GM23338 (cell line): ENCODE measurements around the gene STXBP5. TPM values are rescaled to one million over a fixed set of nuclear protein-coding genes. Genes with fewer than 3 reads are reported as not detected.

Experiments used
- ATAC-seq: fragments of 200-7000 bp; cut with Tn5 transposase; 3 replicates; pipeline ENCODE4 v1.9.1; 2020
- DNase-seq: peaks from one replicate; pipeline ENCODE4 v3.0.0-alpha.2; 2015; ENCODE audit warnings: low spot score
- H2AFZ ChIP-seq: fragments of 200-600 bp; sonication (generic); 2 replicates; pipeline ENCODE4 v1.8.0; 2016; ENCODE audit warnings: antibody characterized with exemption, mild to moderate bottlenecking, moderate library complexity
- H3F3A ChIP-seq: fragments of 200-600 bp; sonication (generic); replicated peaks from 2 replicates; pipeline ENCODE4 v1.8.0; 2017; ENCODE audit warnings: antibody characterized with exemption, mixed run types, low read depth
- H3K27ac ChIP-seq: fragments of 200-600 bp; sonication (generic); 2 replicates; pipeline ENCODE4 v1.6.1; 2016; ENCODE audit warnings: low read depth
- H3K27me3 ChIP-seq: fragments of 200-600 bp; sonication (generic); 2 replicates; pipeline ENCODE4 v1.8.0; 2016; ENCODE audit warnings: mild to moderate bottlenecking, mixed run types, moderate library complexity; ENCODE audit not compliant: insufficient read depth
- H3K36me3 ChIP-seq: fragments of 200-600 bp; sonication (generic); 2 replicates; pipeline ENCODE4 v1.8.0; 2016; ENCODE audit warnings: mild to moderate bottlenecking; ENCODE audit not compliant: insufficient read depth
- H3K4me1 ChIP-seq: fragments of 200-600 bp; sonication (generic); 2 replicates; pipeline ENCODE4 v1.8.0; 2016; ENCODE audit warnings: mild to moderate bottlenecking, moderate library complexity; ENCODE audit not compliant: insufficient read depth
- H3K4me2 ChIP-seq: fragments of 200-600 bp; sonication (generic); 2 replicates; pipeline ENCODE4 v1.7.1; 2017; ENCODE audit warnings: mixed run types
- H3K4me3 ChIP-seq: fragments of 200-600 bp; sonication (generic); 2 replicates; pipeline ENCODE4 v1.6.1; 2016; ENCODE audit warnings: mixed run types
- H3K79me2 ChIP-seq: fragments of 200-600 bp; sonication (generic); replicated peaks from 2 replicates; pipeline ENCODE4 v1.8.0; 2017; ENCODE audit warnings: mild to moderate bottlenecking; ENCODE audit not compliant: insufficient read depth
- H3K9me2 ChIP-seq: fragments of 200-600 bp; sonication (generic); 2 replicates; pipeline ENCODE4 v1.8.0; 2017; ENCODE audit not compliant: insufficient read depth
- H4K20me1 ChIP-seq: fragments of 200-600 bp; sonication (generic); replicated peaks from 2 replicates; pipeline ENCODE4 v1.8.0; 2017; ENCODE audit warnings: mild to moderate bottlenecking; ENCODE audit not compliant: insufficient read depth
- H3K27ac Mint-ChIP-seq: 2 replicates; pipeline ENCODE4 v1.8.0; 2020; ENCODE audit warnings: inconsistent platforms, mild to moderate bottlenecking, moderate library complexity, mixed read lengths
- H3K27me3 Mint-ChIP-seq: 3 replicates; pipeline ENCODE4 v1.8.0; 2022; ENCODE audit warnings: low read depth, mild to moderate bottlenecking, moderate library complexity, mixed read lengths, inconsistent platforms; ENCODE audit not compliant: insufficient read depth, poor library complexity
- H3K36me3 Mint-ChIP-seq: 3 replicates; pipeline ENCODE4 v1.8.0; 2021; ENCODE audit warnings: low read depth, mild to moderate bottlenecking, inconsistent platforms, moderate library complexity, mixed read lengths
- H3K4me1 Mint-ChIP-seq: 3 replicates; pipeline ENCODE4 v1.8.0; 2020; ENCODE audit warnings: mild to moderate bottlenecking, inconsistent platforms, mixed read lengths
- H3K4me3 Mint-ChIP-seq: 3 replicates; pipeline ENCODE4 v1.8.0; 2021; ENCODE audit warnings: moderate library complexity, mild to moderate bottlenecking, inconsistent platforms, mixed read lengths
- H3K9me3 Mint-ChIP-seq: 3 replicates; pipeline ENCODE4 v1.8.0; 2020; ENCODE audit warnings: moderate library complexity, mild to moderate bottlenecking, inconsistent platforms, mixed read lengths
- CREB1 ChIP-seq: fragments of 250-450 bp; sonication (Bioruptor Pico); IDR thresholded peaks from 2 replicates; pipeline ENCODE4 v1.5.0; 2020; ENCODE audit warnings: low read depth, mild to moderate bottlenecking, moderate library complexity
- ETS1 ChIP-seq: IDR thresholded peaks from 2 replicates; pipeline ENCODE4 v1.6.1; 2016; ENCODE audit warnings: antibody characterized with exemption
- EZH2 ChIP-seq: fragments of 200-600 bp; sonication (generic); IDR thresholded peaks from one replicate; pipeline ENCODE4 v1.8.0; 2017; ENCODE audit warnings: antibody characterized with exemption, mild to moderate bottlenecking, low read depth; ENCODE audit not compliant: unreplicated experiment
- EZH2phosphoT487 ChIP-seq: fragments of 200-600 bp; sonication (generic); IDR thresholded peaks from one replicate; pipeline ENCODE4 v1.8.1; 2018; ENCODE audit warnings: antibody characterized with exemption; ENCODE audit not compliant: unreplicated experiment
- JUNB ChIP-seq: IDR thresholded peaks from one replicate; pipeline ENCODE4 v1.6.1; 2016; ENCODE audit warnings: antibody characterized with exemption; ENCODE audit not compliant: unreplicated experiment
- NANOG ChIP-seq: IDR thresholded peaks from 2 replicates; pipeline ENCODE4 v1.6.1; 2016; ENCODE audit warnings: antibody characterized with exemption, borderline replicate concordance
- POLR2AphosphoS5 ChIP-seq: IDR thresholded peaks from 2 replicates; pipeline ENCODE4 v1.6.1; 2016; ENCODE audit warnings: antibody characterized with exemption, low read depth
- REST ChIP-seq: IDR thresholded peaks from one replicate; pipeline ENCODE4 v1.6.1; 2018; ENCODE audit warnings: antibody characterized with exemption; ENCODE audit not compliant: unreplicated experiment
- STAT1 ChIP-seq: IDR thresholded peaks from one replicate; pipeline ENCODE4 v1.6.1; 2016; ENCODE audit warnings: antibody characterized with exemption; ENCODE audit not compliant: unreplicated experiment
- ZNF114 ChIP-seq: fragments of 250-450 bp; sonication (Bioruptor Pico); IDR thresholded peaks from 2 replicates; pipeline ENCODE4 v1.5.0; 2020; ENCODE audit warnings: mild to moderate bottlenecking, moderate library complexity
- ZNF331 ChIP-seq: fragments of 250-450 bp; sonication (Bioruptor Pico); IDR thresholded peaks from 2 replicates; pipeline ENCODE4 v1.5.0; 2020; ENCODE audit warnings: low read depth, mild to moderate bottlenecking, moderate library complexity
- ZNF462 ChIP-seq: fragments of 250-450 bp; sonication (Bioruptor Pico); IDR thresholded peaks from 2 replicates; pipeline ENCODE4 v1.5.0; 2020; ENCODE audit warnings: mild to moderate bottlenecking, moderate library complexity
- polyA plus RNA-seq: library from polyadenylated mRNA; unstranded; fragments of >200 nt; fragmentation: Nextera tagmentation; extraction: Ambion mirVana; gene quantifications from 2 replicates; pipeline ENCODE4 v1.2.1, GENCODE V29; 2016
- total RNA-seq: library from RNA; depleted of rRNA; stranded (reverse); fragments of >200 nt; shearing (Covaris generic); gene quantifications from 2 replicates; pipeline ENCODE4 v1.2.3, GENCODE V29; 2014
- TF ChIP-seq, protein P1 (sequence below), 2 experiments: fragments of 200-600 bp in 1 of 2; sonication (generic) in 1 of 2; conservative IDR thresholded peaks; 2 replicates each; pipeline versions ENCODE4 v1.5.1 to v1.6.1; 2016 to 2017; ENCODE audit warnings: antibody characterized with exemption in 2 of 2, low read depth in 2 of 2, mild to moderate bottlenecking in 2 of 2, moderate library complexity in 1 of 2

Gene STXBP5
- total and polyA plus RNA-seq, 2 experiments from 2014 or later = 3.9 to 17.8 TPM

- ATAC-seq (no peak), DNase-seq (no peak)
- Mint-ChIP-seq H3K4me3 (no peak overlapping the region), H3K9me3 (no peaks in the 10 kb centered on the region), H3K27me3 (peaks cover 2% of the 10 kb centered on the region), H3K36me3 (no peaks in the 10 kb centered on the region), H3K27ac (no peak overlapping the region), H3K4me1 (peaks cover 10% of the 10 kb centered on the region; the same call in 2 of the 3 replicates)
- Histone ChIP-seq H3K36me3 (no peaks in the 10 kb centered on the region), H3K9me2 (no peaks in the 10 kb centered on the region), H3K79me2 (no peaks in the 10 kb centered on the region), H3K27me3 (no peaks in the 10 kb centered on the region), H4K20me1 (no peaks in the 10 kb centered on the region), H3F3A (no peaks in the 10 kb centered on the region), H2AFZ (no peak overlapping the region), H3K4me1 (peaks cover 9% of the 10 kb centered on the region; the same call in 1 of the 2 replicates), H3K4me2 (no peak overlapping the region), H3K27ac (no peak overlapping the region), H3K4me3 (no peak overlapping the region)
- TF ChIP-seq REST (no peak), POLR2AphosphoS5 (no peak), EZH2 (no peak), CREB1 (CRISPR knock-in tag) (no peak), NANOG (no peak), JUNB (no peak), STAT1 (no peak), ZNF331 (CRISPR knock-in tag) (no peak), EZH2phosphoT487 (no peak), ETS1 (no peak), ZNF114 (CRISPR knock-in tag) (no peak), ZNF462 (CRISPR knock-in tag) (no peak)
- TF ChIP-seq, protein P1, sequence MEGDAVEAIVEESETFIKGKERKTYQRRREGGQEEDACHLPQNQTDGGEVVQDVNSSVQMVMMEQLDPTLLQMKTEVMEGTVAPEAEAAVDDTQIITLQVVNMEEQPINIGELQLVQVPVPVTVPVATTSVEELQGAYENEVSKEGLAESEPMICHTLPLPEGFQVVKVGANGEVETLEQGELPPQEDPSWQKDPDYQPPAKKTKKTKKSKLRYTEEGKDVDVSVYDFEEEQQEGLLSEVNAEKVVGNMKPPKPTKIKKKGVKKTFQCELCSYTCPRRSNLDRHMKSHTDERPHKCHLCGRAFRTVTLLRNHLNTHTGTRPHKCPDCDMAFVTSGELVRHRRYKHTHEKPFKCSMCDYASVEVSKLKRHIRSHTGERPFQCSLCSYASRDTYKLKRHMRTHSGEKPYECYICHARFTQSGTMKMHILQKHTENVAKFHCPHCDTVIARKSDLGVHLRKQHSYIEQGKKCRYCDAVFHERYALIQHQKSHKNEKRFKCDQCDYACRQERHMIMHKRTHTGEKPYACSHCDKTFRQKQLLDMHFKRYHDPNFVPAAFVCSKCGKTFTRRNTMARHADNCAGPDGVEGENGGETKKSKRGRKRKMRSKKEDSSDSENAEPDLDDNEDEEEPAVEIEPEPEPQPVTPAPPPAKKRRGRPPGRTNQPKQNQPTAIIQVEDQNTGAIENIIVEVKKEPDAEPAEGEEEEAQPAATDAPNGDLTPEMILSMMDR (conservative IDR thresholded peaks at IDR 0.05; ENCODE audit: low read depth in 2 of 2) = no peak
These were observed 25.9 kb upstream of the STXBP5 start for GRCh38 chr6:147178355-147178754.
